Heart right ventricle (tissue), 16 donors: ENCODE results near the gene UNCX. TPM values are rescaled to one million over a fixed set of nuclear protein-coding genes. Genes with fewer than 3 reads are reported as not detected.

ENCODE experiments used
- ATAC-seq, 8 donors: fragments of 200-7000 bp; cut with Tn5 transposase; one replicate each; pipeline ENCODE4 v1.9.1; 2020; ENCODE audit warnings: mild to moderate bottlenecking in 8 of 8, moderate library complexity in 8 of 8, moderate number of reproducible peaks in 1 of 8
- DNase-seq, 2 donors: peaks; one replicate each; pipeline ENCODE4 v3.0.0-alpha.2; 2020
- H3K27ac ChIP-seq, 10 donors: fragments of 200-600 bp; sonication (generic) in 2 of 10; one replicate each; pipeline versions ENCODE4 v1.5.0 to v1.8.0; 2020 to 2022; ENCODE audit warnings: mild to moderate bottlenecking in 3 of 10
- H3K27me3 ChIP-seq, 7 donors: fragments of 200-600 bp; one replicate each; pipeline ENCODE4 v1.8.0; 2021 to 2022; ENCODE audit warnings: mild to moderate bottlenecking in 2 of 7
- H3K36me3 ChIP-seq, 9 donors: fragments of 200-600 bp; sonication (generic) in 1 of 9; one replicate each; pipeline versions ENCODE4 v1.5.0 to v1.8.0; 2020 to 2022; ENCODE audit warnings: mild to moderate bottlenecking in 2 of 9
- H3K4me1 ChIP-seq, 9 donors: fragments of 200-600 bp; sonication (generic) in 1 of 9; one replicate each; pipeline versions ENCODE4 v1.5.0 to v1.8.0; 2020 to 2022; ENCODE audit warnings: mild to moderate bottlenecking in 4 of 9
- H3K4me3 ChIP-seq, 10 donors: fragments of 200-600 bp; sonication (generic) in 2 of 10; one replicate each; pipeline versions ENCODE4 v1.5.0 to v1.8.0; 2020 to 2022; ENCODE audit warnings: mild to moderate bottlenecking in 7 of 10, moderate library complexity in 2 of 10
- H3K9me3 ChIP-seq, 11 donors: fragments of 200-600 bp in 10 of 11; sonication (generic) in 2 of 11; one replicate each; pipeline versions ENCODE4 v1.5.0 to v1.8.0; 2013 to 2022; ENCODE audit warnings: mild to moderate bottlenecking in 2 of 11, control low read depth in 1 of 11, moderate library complexity in 1 of 11
- CTCF ChIP-seq, 9 donors: fragments of 200-600 bp; sonication (generic) in 2 of 9; IDR thresholded peaks; one replicate each; pipeline versions ENCODE4 v1.5.0 to v1.8.0; 2021 to 2022; ENCODE audit warnings: antibody characterized with exemption in 9 of 9, mild to moderate bottlenecking in 5 of 9, moderate library complexity in 1 of 9
- WGBS, 2 donors: extraction: QIAGEN DNeasy Blood & Tissue Kit; methylation state at CpG; one replicate each; pipeline ENCODE4 v1.1.7; 2013; ENCODE audit warnings: inconsistent platforms in 1 of 2; 5-methylcytosine and 5-hydroxymethylcytosine counted together
- intact Hi-C, 10 donors: fragments of 100-400 bp; cut with DNase I; formaldehyde crosslinking; loops; one replicate each; pipeline versions ENCODE4 v1.11.1 to v1.14.2; 2022
- polyA plus RNA-seq, 2 donors: library from polyadenylated mRNA; stranded (reverse); fragments of 200-250 nt; gene quantifications; one replicate each; pipeline ENCODE4 v1.2.3, GENCODE V29; 2013
- total RNA-seq, 10 donors: library from RNA; stranded (reverse); fragmentation: NEBNext Ultra II Directional in 3 of 10; extraction: Animal tissue kit (Norgen Biotek cat#: 25700) in 3 of 10; gene quantifications; one replicate each; pipeline versions ENCODE4 v1.2.1 to v1.2.4, GENCODE V29; 2021 to 2023
- donor health status: Arrhythmogenic right ventricular cardiomyopathy.
- donor health status: ischemic (EF 13 %, LVEDD 7.1; RV severe dilation, severe dysfunction).
- donor health status: healthy with polysubstance abuse.
- donor health status: DM: no; HTN: yes; CAD: no.
- donor health status: DM: no; HTN: no; CAD: no.
- donor health status: ischemic (EF 25% LVEDD 6.9; RV normal size, moderate dysfunction).
- donor health status: ischemic (EF 25% LVEDD 5.7; RV mildly dilated, moderate dysfunction).
- donor health status: healthy.
- donor health status: DM: yes; HTN: yes; CAD: no.
- donor health status: Ischemic cardiomyopathy.
- donor health status: ischemic (EF 35%, LVEDD 5.7; RV mildly dilated, moderate dysfunction).
- donor health status: nonischemic (EF 11% LVEDD 7.7; RV severe dilation, severe dysfunction).
- donor health status: DM: yes; HTN: yes; CAD: no.
- donor health status: PGD.
- donor health status: ischemic (EF 29% LVEDD 5.4; RV normal size, mild dysfunction).
- donor health status: nonischemic (EF 23%, LVEDD 6.1; RV moderate dilation, normal function).

Gene UNCX
- total and polyA plus RNA-seq, 12 donors, result not detected

- peaks cover 5 to 18% (median 15%) of the 10 kb centered on the region in 9 donors for H3K4me1 ChIP-seq
- no peak overlapping the region for H3K4me3 ChIP-seq
- no peak for DNase-seq
- H3K27ac ChIP-seq, result no peak overlapping the region
- intact Hi-C loops, result no loop called here
- H3K36me3 ChIP-seq, result no peaks in the 10 kb centered on the region
- peaks cover 6 to 93% (median 84%) of the 10 kb centered on the region in 7 donors for H3K27me3 ChIP-seq
- WGBS, 2 donors, result 71 to 73% methylated on average over 18 of the region's 18 CpGs
- ATAC-seq, result no peak
- TF ChIP-seq CTCF (IDR thresholded peaks at IDR 0.05), result no peak
- H3K9me3 ChIP-seq, result no peaks in the 10 kb centered on the region
Observed at GRCh38 chr7:1214516-1214915, 18.2 kb upstream of the UNCX start.

GRCh38 chr7:1218541-1219165 is 14.0 kb upstream of the UNCX start:
- Histone ChIP-seq H3K36me3 (no peaks in the 10 kb centered on the region), H3K27ac (no peak overlapping the region), H3K9me3 (no peaks in the 10 kb centered on the region), H3K27me3 (peaks cover 8 to 97% (median 86%) of the 10 kb centered on the region in 7 donors), H3K4me1 (no peaks in the 10 kb centered on the region), H3K4me3 (no peak overlapping the region)
- TF ChIP-seq CTCF (IDR thresholded peaks at IDR 0.05), result no peak
- no peak for DNase-seq
- ATAC-seq, result no peak
- intact Hi-C loops, result no loop called here
- 68 to 70% methylated on average over 24 of the region's 24 CpGs for WGBS, 2 donors

- Histone ChIP-seq H3K27ac (no peak overlapping the region), H3K36me3 (no peaks in the 10 kb centered on the region), H3K27me3 (peaks cover 17 to 97% (median 86%) of the 10 kb centered on the region in 7 donors), H3K4me3 (no peak overlapping the region), H3K9me3 (no peaks in the 10 kb centered on the region), H3K4me1 (peaks cover 0 to 7% (median 6%) of the 10 kb centered on the region in 9 donors)
- no peak for TF ChIP-seq CTCF (IDR thresholded peaks at IDR 0.05)
- intact Hi-C loops, result no loop called here
- WGBS, 2 donors, result 55 to 73% methylated on average over 9 of the region's 9 CpGs
- DNase-seq (no peak), ATAC-seq (no peak)
Observed at GRCh38 chr7:1219498-1219897, 13.2 kb upstream of the UNCX start.

- 63 to 68% methylated on average over 13 of the region's 13 CpGs for WGBS, 2 donors
- no peak for DNase-seq
Observed at GRCh38 chr7:1220000-1220726, 12.5 kb upstream of the UNCX start.

More at GRCh38 chr7:1220000-1220726, 12.5 kb upstream of the UNCX start:
- Histone ChIP-seq H3K9me3 (no peaks in the 10 kb centered on the region), H3K27ac (no peak overlapping the region), H3K36me3 (no peaks in the 10 kb centered on the region), H3K4me1 (peaks cover 0 to 9% (median 7%) of the 10 kb centered on the region in 9 donors), H3K4me3 (no peak overlapping the region), H3K27me3 (peaks cover 19 to 97% (median 86%) of the 10 kb centered on the region in 7 donors)
- intact Hi-C loops, result loop anchor here in 8 of 10 donors (5.0 to 10.0 kb wide), 7 partner anchors 185 to 257 kb away; no protein-coding TSS in a partner anchor
- TF ChIP-seq CTCF (IDR thresholded peaks at IDR 0.05), result no peak
- ATAC-seq, result no peak
